ENCODE data around the gene TMEM141. TPM values are rescaled to one million over a fixed set of nuclear protein-coding genes. Genes with fewer than 3 reads are reported as not detected.

Gene TMEM141
- total RNA-seq, 4 donors from 2014 or later, result 81.6 to 189 (median 141) TPM

DNA sequence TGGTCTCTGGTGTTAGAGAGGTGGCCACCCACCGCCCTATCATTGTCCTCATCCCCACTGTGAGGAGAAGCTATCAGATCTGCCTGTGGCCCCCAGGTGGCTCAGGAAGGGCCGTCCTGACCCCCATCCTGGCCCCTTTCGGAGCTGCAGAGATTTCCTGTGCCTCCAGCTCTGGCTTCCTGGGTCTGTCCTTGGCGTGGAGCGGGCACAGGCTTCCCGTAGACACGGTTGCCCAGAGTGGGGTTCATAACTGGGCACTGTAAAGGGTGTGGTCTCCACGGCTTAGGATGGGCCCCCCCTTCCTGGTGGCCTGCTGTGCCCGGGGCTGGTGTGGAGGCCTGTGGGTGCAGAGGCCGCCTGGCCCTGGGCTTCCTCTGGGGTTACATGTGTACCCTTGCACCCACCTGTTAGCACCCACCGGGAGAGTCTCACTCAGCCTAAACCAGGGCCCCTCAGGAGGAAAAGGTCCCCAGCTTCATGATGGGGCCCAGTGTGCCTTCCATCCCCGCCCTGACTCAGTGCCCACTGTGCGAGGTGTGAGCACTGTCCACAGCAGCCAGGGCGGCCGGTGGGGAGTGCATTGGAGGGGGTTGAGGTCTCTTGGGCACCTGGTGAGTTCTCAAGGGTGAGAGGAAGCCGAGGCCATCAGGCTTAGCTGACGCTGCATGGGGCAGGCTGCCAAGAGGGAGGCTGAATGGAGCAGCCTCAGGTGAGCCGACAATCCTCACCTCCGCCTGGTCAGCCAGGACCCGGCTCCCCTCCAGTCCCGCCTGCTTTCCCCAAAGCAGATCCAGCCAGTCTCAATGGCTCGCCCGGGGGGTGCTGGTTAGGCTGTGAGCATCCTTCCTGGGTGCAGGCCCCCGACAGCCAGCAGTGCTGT, 35.8 kb downstream of the TMEM141 start:
- Histone ChIP-seq H3K27ac (no peak overlapping the region), H3K27me3 (no peaks in the 10 kb centered on the region), H3K4me3 (replicated peaks in 1 of 3) (no peak overlapping the region), H3K4me1 (no peaks in the 10 kb centered on the region), H3K9me3 (no peaks in the 10 kb centered on the region), H3K36me3 (peaks cover 42 to 51% of the 10 kb centered on the region in 2 donors)
- no peak for DNase-seq
- intact Hi-C loops (cut with DNase I), result no loop called here
- WGBS, 2 donors, result 85 to 97% methylated on average over 12 to 15 of the region's 24 CpGs
- TF ChIP-seq CTCF (IDR thresholded peaks at IDR 0.05) (no peak), POLR2A (IDR thresholded peaks at IDR 0.05) (no peak)

DNA sequence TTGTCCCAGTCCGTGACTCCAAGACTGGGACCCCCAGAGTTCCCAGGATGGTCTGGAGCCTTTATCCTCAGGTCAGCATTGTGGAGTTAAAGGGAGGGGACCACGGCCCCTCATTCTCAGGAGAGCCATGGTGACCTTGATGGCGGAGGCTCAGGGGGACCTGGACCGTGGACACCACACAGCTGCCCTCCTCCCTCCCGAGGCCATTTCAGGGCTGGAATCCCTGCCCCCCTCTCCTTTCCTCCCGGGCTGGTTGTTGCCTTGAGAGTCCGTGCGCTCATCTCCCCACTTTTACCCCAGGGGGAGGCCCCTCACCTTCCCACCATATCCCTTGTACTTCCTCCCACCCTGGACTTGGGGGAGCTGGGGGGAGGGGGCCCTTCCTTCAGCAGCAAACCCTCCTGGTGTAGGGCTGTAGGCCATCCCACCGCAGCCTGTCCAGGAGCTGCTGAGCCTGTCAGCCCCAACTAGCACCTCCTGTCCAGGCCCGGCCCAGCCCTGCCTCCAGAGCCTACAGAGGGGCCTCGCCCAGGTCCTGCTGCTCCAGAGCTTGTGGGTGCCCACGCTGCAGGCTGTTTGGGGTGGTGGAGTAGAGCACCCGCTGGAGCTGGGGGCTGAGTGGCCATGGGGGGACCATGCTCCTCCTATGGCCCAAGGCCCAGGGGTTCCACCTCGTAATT, 36.8 kb downstream of the TMEM141 start:
- no peaks in the 10 kb centered on the region for H3K4me1 ChIP-seq
- TF ChIP-seq POLR2A (IDR thresholded peaks at IDR 0.05) (no peak), CTCF (IDR thresholded peaks at IDR 0.05) (no peak)
- no peaks in the 10 kb centered on the region for H3K27me3 ChIP-seq
- no peaks in the 10 kb centered on the region for H3K9me3 ChIP-seq
- H3K4me3 ChIP-seq (replicated peaks in 1 of 3), result no peak overlapping the region
- no peak overlapping the region for H3K27ac ChIP-seq
- H3K36me3 ChIP-seq, result peaks cover 50 to 59% of the 10 kb centered on the region in 2 donors
- intact Hi-C loops (cut with DNase I), result no loop called here
- no peak for DNase-seq
- WGBS, 2 donors, result 94 to 97% methylated on average over 11 to 14 of the region's 14 CpGs

DNA sequence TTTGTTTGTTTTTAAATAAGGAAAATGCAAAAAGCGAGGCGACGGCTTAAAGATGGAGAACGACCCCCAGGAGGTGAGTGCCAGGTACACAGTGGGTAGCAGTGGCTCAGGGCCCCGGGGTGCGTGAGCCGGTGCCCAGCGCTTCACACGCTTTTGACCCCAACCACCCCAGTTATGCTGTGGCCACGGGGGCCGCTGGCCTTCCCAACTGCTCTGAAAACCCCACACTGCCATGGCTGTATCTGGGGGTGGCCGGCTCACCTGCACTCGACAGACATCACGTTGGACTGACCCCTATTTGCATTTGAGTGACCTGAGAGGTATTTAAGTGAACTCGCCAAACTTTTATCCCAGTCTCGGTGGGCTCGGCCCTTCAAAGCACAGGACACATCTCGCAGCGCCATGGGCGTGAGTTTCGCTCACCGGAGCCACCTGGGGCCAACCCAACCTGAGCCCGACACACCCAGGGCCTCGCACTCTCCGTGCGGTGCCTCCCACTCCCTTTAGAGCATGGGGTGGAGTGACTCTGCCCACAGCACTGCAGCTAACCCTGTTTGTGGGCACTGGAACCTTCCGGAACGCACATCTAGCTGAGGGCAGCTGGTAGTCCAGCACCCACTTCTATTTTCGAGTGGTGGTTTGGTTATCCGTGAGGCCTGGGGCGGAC, 37.5 kb downstream of the TMEM141 start:
- H3K4me3 ChIP-seq (replicated peaks in 1 of 3), result no peak overlapping the region
- no peak overlapping the region for H3K27ac ChIP-seq
- DNase-seq, result no peak
- H3K27me3 ChIP-seq, result no peaks in the 10 kb centered on the region
- H3K4me1 ChIP-seq, result no peaks in the 10 kb centered on the region
- intact Hi-C loops (cut with DNase I), result no loop called here
- TF ChIP-seq POLR2A (IDR thresholded peaks at IDR 0.05), result no peak
- no peak for TF ChIP-seq CTCF (IDR thresholded peaks at IDR 0.05)
- peaks cover 50 to 56% of the 10 kb centered on the region in 2 donors for H3K36me3 ChIP-seq
- H3K9me3 ChIP-seq, result no peaks in the 10 kb centered on the region
- WGBS, 2 donors, result 96% methylated on average over 31 of the region's 31 CpGs

- TF ChIP-seq CTCF (IDR thresholded peaks at IDR 0.05) (no peak), POLR2A (IDR thresholded peaks at IDR 0.05) (no peak)
- Histone ChIP-seq H3K4me1 (no peaks in the 10 kb centered on the region), H3K4me3 (replicated peaks in 1 of 3) (no peak overlapping the region), H3K36me3 (peaks cover 50% of the 10 kb centered on the region in 2 donors), H3K27ac (no peak overlapping the region), H3K27me3 (no peaks in the 10 kb centered on the region), H3K9me3 (no peaks in the 10 kb centered on the region)
- intact Hi-C loops (cut with DNase I), result no loop called here
- no peak for DNase-seq
- WGBS, 2 donors, result 90 to 94% methylated on average over 4 to 14 of the region's 14 CpGs
These were observed 38.3 kb downstream of the TMEM141 start for GRCh38 chr9:136829412-136829811.

Data from thyroid gland (tissue), 4 donors.